Measurements from ENCODE around the gene TAS2R1.

GRCh38 chr5:9622971-9623421 lies 7.2 kb downstream of the TAS2R1 start:
- TF ChIP-seq POLR2A (IDR thresholded peaks at IDR 0.05) (no peak), CTCF (IDR thresholded peaks at IDR 0.05) (no peak)
